GM12891 (cell line): ENCODE measurements around the gene GMPS.
"Not testable (repeated sequence)": the region's sequence is repeated elsewhere in the genome, so short reads cannot be mapped to it uniquely, and the experiment has no call there.

ENCODE experiments used
- DNase-seq: peaks from one replicate; pipeline ENCODE4 v3.0.0; 2011; ENCODE audit warnings: low spot score; ENCODE audit not compliant: insufficient read length
- FAIRE-seq: peaks from 2 replicates; lab custom pipeline; 2011; peaks lifted over from hg19 to GRCh38; lab: Jason Lieb, UNC
- PAX5 ChIP-seq: IDR thresholded peaks from 2 replicates; pipeline ENCODE4 v1.6.1; 2011; ENCODE audit warnings: low read length, moderate library complexity, mild to moderate bottlenecking; ENCODE audit not compliant: insufficient read depth, severe bottlenecking
- POLR2A ChIP-seq: IDR thresholded peaks from 2 replicates; pipeline ENCODE4 v1.6.1; 2011; ENCODE audit warnings: low read depth, low read length, control low read depth
- POLR2AphosphoS5 ChIP-seq: IDR thresholded peaks from 2 replicates; pipeline ENCODE4 v1.6.1; 2011; ENCODE audit warnings: low read depth, low read length, control low read depth
- POU2F2 ChIP-seq: IDR thresholded peaks from 2 replicates; pipeline ENCODE4 v1.6.1; 2011; ENCODE audit warnings: low read depth, mild to moderate bottlenecking, control low read depth, low read length, moderate library complexity
- SPI1 ChIP-seq: IDR thresholded peaks from 2 replicates; pipeline ENCODE4 v1.6.1; 2011; ENCODE audit warnings: low read depth, low read length, control low read depth
- TAF1 ChIP-seq: IDR thresholded peaks from 2 replicates; pipeline ENCODE4 v1.6.1; 2011; ENCODE audit warnings: low read depth, low read length, control low read depth

Gene GMPS

GRCh38 chr3:155854141-155854940 lies 16.1 kb upstream of the GMPS start, which contains the start of gene SLC33A1:
TSS of gene SLC33A1 (minus strand) at chr3:155854427. CDS start at chr3:155853997, 430 bp downstream.
- FAIRE-seq (peak; percentile 98), DNase-seq (peak; percentile 91)
- TF ChIP-seq POU2F2 (0 out of 2 replicates have a peak, but pooled peaks have one; percentile 61), PAX5 (peak; percentile 63), TAF1 (peak; percentile 70), POLR2AphosphoS5 (peak; percentile 86), SPI1 (peak; percentile 39; the same call in 1 of the 2 replicates), POLR2A (peak; percentile 92)

GRCh38 chr3:155859859-155860258 lies 10.6 kb upstream of the GMPS start:
- DNase-seq, result no peak
- no peak for FAIRE-seq

GRCh38 chr3:155860424-155860823 lies 10.0 kb upstream of the GMPS start:
- FAIRE-seq, DNase-seq: not testable (repeated sequence)

More at GRCh38 chr3:155859859-155860258, 10.6 kb upstream of the GMPS start:
- TF ChIP-seq POU2F2, result no peak
- no peak for TF ChIP-seq PAX5

GRCh38 chr3:155861476-155862183 lies 8.8 kb upstream of the GMPS start:
- FAIRE-seq (peak; percentile 16), DNase-seq (no peak)
- TF ChIP-seq PAX5 (no peak), POLR2A (no peak), POU2F2 (no peak), POLR2AphosphoS5 (no peak), TAF1 (no peak)

GRCh38 chr3:155862290-155862982 lies 8.0 kb upstream of the GMPS start:
- not testable (repeated sequence) for FAIRE-seq, DNase-seq

GRCh38 chr3:155863072-155863784 lies 7.2 kb upstream of the GMPS start:
- no peak for DNase-seq
- FAIRE-seq, result no peak
- no peak for TF ChIP-seq POLR2A
- TF ChIP-seq PAX5, result no peak
- TF ChIP-seq POLR2AphosphoS5, result no peak
- TF ChIP-seq SPI1, result no peak
- TF ChIP-seq TAF1, result no peak
- no peak for TF ChIP-seq POU2F2

- no peak for TF ChIP-seq POU2F2
- TF ChIP-seq POLR2A, result no peak
- no peak for TF ChIP-seq SPI1
- no peak for TF ChIP-seq POLR2AphosphoS5
- TF ChIP-seq TAF1, result no peak
- TF ChIP-seq PAX5, result no peak
- DNase-seq, result no peak
- FAIRE-seq, result no peak
Observed at GRCh38 chr3:155869691-155870090, 759 bp upstream of the GMPS start.

GRCh38 chr3:155870945-155871745 lies 695 bp downstream of the GMPS start:
- TF ChIP-seq POU2F2 (no peak), TAF1 (no peak)
- DNase-seq (no peak), FAIRE-seq (no peak)

GRCh38 chr3:155871746-155872158 lies 1.3 kb downstream of the GMPS start:
- peak; percentile 66 for FAIRE-seq
- no peak for TF ChIP-seq PAX5
- no peak for TF ChIP-seq SPI1
- no peak for TF ChIP-seq POLR2A
- TF ChIP-seq TAF1, result no peak
- no peak for TF ChIP-seq POLR2AphosphoS5
- no peak for DNase-seq
